ENCODE data around the gene ARMC9.

Gene ARMC9, protein sequence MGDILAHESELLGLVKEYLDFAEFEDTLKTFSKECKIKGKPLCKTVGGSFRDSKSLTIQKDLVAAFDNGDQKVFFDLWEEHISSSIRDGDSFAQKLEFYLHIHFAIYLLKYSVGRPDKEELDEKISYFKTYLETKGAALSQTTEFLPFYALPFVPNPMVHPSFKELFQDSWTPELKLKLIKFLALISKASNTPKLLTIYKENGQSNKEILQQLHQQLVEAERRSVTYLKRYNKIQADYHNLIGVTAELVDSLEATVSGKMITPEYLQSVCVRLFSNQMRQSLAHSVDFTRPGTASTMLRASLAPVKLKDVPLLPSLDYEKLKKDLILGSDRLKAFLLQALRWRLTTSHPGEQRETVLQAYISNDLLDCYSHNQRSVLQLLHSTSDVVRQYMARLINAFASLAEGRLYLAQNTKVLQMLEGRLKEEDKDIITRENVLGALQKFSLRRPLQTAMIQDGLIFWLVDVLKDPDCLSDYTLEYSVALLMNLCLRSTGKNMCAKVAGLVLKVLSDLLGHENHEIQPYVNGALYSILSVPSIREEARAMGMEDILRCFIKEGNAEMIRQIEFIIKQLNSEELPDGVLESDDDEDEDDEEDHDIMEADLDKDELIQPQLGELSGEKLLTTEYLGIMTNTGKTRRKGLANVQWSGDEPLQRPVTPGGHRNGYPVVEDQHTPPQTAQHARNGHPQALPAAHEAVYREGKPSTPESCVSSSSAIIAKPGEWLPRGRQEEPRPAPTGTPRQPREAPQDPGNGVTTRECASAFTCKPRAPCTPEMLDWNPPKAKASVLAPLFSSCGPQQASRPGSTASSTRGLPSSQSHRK

DNA sequence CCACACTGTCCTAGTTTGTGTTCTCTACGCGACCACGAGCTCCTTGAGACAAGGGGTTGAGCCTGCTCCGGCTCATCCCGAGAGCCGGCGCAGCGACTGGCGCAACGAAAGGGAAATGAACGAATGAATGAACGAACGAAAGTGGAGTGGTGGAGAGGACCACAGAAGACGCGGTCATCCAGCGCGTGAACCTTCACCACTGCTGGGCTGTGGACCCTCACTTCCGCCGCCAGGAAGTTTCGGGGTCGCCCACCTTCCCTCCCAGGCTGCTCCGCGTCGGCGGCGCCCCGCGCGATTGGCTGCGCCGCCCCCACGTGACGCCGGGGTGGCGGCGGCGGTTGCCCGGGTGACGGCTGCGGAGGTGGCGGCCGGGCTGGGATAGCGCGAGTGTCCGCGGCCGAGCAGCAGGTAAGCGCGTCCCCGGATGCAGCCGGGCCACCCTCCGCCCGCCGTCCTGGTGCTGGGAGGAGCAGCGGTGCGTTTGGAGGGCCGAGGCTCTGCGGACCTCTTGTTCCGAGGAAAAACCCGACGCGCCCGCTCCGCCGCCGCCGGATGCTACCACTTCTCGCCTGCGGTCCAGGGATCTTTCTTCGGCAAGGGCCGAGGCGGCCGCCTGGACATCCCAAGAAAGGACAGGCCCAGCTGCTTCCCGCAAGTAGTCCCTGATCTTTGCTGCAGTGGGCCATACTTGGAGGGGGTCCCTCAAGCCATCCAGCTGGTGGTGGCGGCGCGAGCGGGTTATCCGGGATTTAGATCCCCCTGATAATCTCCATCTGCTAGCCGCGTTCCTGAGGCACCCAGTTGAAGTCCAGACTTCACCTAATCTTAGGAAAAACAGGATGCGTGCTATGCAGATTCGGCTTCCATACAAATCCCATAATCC, at the start of gene ARMC9:
ARMC9 (plus strand) TSS at position 341 of the 883 bp plus-strand sequence. CDS start 7,608 bp downstream, outside the sequence.
- ATAC-seq: peak; percentile 94
- no peaks in the 10 kb centered on the region for H3K9me3 Mint-ChIP-seq

DNA sequence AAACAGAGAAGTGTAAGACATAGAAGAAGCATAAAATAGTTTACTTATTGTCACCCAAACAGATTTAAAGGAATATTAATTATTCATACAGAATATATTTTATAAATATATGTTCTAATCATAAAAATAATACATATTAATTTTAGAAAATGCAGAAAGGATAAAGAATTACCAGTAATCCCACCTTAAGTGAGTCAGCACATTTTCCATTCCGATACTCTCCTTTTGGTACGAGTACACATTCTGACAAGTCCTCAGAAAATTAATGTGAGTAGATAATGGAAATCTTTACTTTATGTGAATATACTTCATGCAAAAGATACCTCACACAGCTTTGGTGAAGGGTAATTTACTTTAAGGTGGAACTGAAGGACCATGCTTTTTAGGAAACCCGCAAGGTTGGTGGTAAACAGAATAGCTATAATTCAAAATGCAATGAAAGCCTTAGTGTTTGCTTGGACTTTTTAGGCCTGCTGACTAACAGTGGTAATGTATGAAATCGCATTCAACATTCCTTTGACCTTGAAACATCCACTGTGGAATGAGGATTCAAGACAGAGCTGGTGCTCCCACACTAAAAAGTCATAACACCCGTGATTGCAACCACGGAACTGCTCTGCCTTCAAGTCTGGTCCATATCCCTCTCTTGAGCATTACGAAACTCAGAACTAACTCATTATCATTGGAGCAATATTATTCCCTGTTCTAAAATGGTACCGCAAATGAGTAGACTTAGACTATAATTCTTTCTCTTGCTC, 45.5 kb upstream of the ARMC9 start:
- Mint-ChIP-seq H3K36me3 (peaks cover 95% of the 10 kb centered on the region), H3K4me3 (no peak overlapping the region), H3K27ac (no peak overlapping the region), H3K4me1 (no peaks in the 10 kb centered on the region), H3K9me3 (no peaks in the 10 kb centered on the region)
- no peak for ATAC-seq
- no peak for DNase-seq (ENCODE audit: low spot score in 2 of 2)

More for the DNA sequence above, at the start of gene ARMC9:
- peaks cover 24% of the 10 kb centered on the region for H3K4me1 Mint-ChIP-seq
- H3K36me3 Mint-ChIP-seq: no peaks in the 10 kb centered on the region
- peak within 1 kb of the TSS; percentile 80 for H3K4me3 Mint-ChIP-seq
- peak within 1 kb of the TSS; percentile 81 for H3K27ac Mint-ChIP-seq
- peak; percentile 77 to 89 for DNase-seq (ENCODE audit: low spot score in 2 of 2)

DNA sequence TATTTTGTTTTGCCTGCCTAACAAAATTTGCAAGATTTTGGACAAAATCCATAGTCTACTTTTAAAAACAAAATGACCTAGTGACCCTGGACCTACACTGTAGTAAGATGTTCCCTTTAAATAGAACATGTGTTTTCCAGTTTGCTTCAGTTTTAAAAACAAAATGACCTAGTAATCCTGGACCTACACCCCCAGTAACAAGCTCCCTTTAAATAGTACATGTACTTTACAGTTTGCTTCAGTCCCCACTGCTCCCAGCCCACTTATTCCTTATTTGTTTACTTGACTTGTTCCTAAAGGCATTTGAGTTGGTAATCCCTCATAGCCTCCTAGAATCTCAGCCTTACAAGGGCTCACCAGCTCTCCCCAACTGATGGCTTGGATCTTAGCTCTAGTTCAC, 39.1 kb upstream of the ARMC9 start:
- Mint-ChIP-seq H3K27ac (peak overlapping the region; percentile 17), H3K4me1 (peaks cover 14% of the 10 kb centered on the region), H3K9me3 (no peaks in the 10 kb centered on the region), H3K36me3 (peaks cover 91% of the 10 kb centered on the region), H3K4me3 (no peak overlapping the region)
- no peak for DNase-seq (ENCODE audit: low spot score in 2 of 2)
- ATAC-seq: no peak

DNA sequence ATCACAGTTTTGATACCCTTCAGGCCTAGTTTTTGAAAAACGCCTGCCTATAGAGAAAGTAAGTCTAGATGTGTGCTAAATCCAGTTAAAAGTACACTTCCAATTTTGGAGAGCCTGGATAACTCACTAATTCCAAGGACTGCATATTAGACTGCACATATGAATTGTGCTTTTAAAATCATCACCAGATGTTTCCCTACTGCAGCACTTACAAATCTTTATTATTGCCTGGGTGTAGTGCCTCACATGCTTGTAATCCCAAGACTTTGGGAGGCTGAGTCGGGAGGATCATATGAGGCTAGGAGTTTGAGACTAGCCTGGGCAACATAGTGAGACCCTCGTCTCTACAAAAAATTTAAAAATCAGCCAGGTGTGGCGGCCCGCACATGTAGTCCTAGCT, 37.7 kb upstream of the ARMC9 start:
- Mint-ChIP-seq H3K4me3 (no peak overlapping the region), H3K36me3 (peaks cover 92% of the 10 kb centered on the region), H3K27ac (no peak overlapping the region), H3K4me1 (peaks cover 14% of the 10 kb centered on the region), H3K9me3 (no peaks in the 10 kb centered on the region)
- ATAC-seq: no peak
- no peak for DNase-seq (ENCODE audit: low spot score in 2 of 2)

DNA sequence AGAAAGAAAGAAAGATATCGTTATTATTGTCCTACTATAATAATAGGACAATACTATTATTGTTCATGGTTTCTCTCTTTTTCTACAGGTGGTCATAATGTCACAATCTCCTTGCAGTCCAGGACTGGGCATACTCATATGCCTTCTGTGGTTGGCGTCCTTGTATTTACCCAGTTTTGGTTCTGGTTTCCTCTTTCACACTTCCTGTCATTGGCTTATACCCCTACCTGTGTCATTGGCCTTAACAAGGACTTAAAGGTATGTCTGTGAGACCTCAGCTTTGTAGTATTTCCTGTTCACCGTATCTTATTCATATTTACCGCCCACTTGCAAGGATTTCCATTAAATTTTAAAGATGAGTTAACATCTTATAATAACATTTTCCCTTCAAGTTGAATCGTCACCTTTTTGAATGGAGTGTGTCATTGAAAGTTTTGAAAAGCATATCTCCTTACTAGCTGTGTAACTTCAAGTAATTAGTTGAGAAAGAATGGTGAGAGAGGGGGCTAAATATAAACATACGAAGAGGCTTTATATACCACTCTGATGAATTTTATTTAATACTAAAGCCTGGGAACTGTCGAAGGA, 37.1 kb upstream of the ARMC9 start:
- ATAC-seq (peak; percentile 90), DNase-seq (ENCODE audit: low spot score in 2 of 2) (no peak)
- peaks cover 92% of the 10 kb centered on the region for H3K36me3 Mint-ChIP-seq
- H3K9me3 Mint-ChIP-seq: no peaks in the 10 kb centered on the region
- no peak overlapping the region for H3K4me3 Mint-ChIP-seq
- H3K27ac Mint-ChIP-seq: peak overlapping the region; percentile 81
- H3K4me1 Mint-ChIP-seq: peaks cover 14% of the 10 kb centered on the region

DNA sequence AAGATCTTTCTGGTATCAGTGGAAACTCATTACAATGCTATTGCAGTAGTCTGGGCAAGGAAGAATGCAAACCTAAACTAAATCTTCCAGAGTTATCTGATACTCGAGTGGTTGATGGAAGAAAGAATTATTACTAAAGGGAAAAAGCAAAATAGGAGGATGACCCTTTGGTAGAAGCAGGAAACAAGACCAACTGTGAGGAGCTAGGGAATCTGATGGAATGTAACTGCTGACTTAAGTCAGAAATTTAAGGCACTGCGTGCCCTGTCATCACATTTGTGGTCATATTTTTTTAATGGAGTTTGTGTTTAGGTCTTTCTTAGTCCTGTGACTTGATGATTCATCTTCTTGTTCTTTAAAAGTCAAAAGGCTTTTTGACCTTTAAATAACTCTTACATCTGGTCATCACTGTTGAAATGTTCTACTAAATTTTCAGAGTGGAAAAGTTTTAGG, 36.5 kb upstream of the ARMC9 start:
- Mint-ChIP-seq H3K9me3 (no peaks in the 10 kb centered on the region), H3K36me3 (peaks cover 92% of the 10 kb centered on the region), H3K27ac (peak overlapping the region; percentile 81), H3K4me1 (peaks cover 19% of the 10 kb centered on the region), H3K4me3 (no peak overlapping the region)
- ATAC-seq: no peak
- no peak for DNase-seq (ENCODE audit: low spot score in 2 of 2)

DNA sequence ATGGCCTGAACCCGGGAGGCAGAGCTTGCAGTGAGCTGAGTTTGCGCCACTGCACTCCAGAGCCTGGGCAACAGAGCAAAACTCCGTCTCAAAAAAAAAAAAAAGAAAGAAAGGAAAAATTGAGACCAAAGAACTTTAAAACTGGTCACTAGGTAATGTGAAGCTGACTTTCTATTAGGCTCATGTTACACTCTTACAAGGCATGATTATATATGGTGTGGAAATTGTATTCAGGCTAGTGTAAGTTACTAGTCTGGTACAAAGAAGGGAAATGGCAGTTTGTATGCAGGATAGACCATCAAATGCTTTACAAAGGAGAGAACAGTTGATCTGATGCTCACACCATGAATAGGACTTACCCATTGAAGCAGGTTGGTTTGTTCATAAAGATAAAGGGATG, 35.4 kb upstream of the ARMC9 start:
- Mint-ChIP-seq H3K27ac (peak overlapping the region; percentile 52), H3K4me1 (peaks cover 31% of the 10 kb centered on the region), H3K36me3 (peaks cover 92% of the 10 kb centered on the region), H3K9me3 (no peaks in the 10 kb centered on the region), H3K4me3 (no peak overlapping the region)
- DNase-seq (ENCODE audit: low spot score in 2 of 2): no peak
- no peak for ATAC-seq

DNA sequence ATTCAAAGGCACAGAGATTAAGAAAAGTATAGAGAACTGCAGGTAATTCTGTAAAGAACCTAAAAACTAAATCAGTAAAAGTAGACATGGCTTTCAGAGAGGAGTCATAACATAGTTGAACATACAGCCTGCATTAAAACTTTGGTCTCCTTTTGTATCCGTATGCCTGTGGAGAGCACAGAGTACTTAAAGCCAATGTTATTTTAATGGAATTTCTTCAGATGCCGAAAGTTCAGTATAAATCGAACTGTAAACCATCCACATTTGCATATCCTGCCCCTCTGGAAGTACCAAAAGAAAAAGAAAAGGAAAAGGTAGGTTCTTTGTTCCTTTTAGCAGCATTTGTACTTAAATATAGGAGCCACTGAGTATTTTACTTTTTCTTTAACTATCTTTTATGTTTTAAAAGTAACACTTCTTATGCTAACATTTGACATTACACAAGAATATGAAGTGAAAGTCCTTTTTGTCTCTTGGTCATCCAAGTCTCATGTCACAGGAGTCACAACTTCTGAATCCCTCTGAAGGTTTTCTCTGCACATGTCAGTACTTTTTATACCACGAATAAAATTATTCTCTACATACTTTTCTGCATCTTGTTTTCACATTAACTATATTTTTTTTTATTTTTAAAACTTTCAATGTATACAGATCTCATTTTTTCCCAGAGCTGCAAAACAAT, 34.9 kb upstream of the ARMC9 start:
- Mint-ChIP-seq H3K36me3 (peaks cover 93% of the 10 kb centered on the region), H3K4me1 (peaks cover 36% of the 10 kb centered on the region), H3K9me3 (no peaks in the 10 kb centered on the region), H3K27ac (no peak overlapping the region), H3K4me3 (no peak overlapping the region)
- ATAC-seq: no peak
- DNase-seq (ENCODE audit: low spot score in 2 of 2): no peak

DNA sequence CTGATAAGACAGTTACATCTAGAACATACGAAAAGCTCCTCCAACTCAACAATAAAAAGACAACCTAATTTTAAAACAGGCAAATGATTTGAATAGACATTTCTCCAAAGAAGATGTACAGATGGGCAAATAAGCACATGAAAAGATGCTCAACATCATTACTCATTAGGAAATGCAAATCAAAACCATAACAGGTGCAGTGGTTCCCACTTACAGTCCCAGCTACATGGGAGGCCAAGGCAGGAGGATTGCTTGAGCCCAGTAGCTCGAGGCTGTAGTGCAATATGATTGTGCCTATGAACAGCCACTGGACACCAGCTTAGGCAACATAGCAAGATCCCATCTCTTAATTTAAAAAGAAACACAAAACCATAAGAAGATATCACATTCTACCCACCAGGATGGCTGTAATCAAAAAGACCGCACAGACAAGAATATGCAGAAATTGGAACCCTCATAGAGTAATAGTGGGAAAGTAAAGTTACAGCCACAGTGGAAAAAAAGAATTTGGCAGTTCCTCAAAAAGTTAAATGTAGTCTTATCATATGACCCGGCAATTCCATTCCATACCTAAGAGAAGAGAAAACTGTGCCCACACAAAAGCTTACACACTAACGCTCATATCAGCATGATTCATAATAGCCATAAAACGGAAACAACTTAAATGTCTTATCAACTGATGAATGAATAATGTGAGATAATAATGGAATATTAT, 30.5 kb upstream of the ARMC9 start:
- DNase-seq (ENCODE audit: low spot score in 2 of 2) (no peak), ATAC-seq (peak; percentile 48)
- Mint-ChIP-seq H3K9me3 (no peaks in the 10 kb centered on the region), H3K27ac (peak overlapping the region; percentile 0), H3K4me1 (peaks cover 22% of the 10 kb centered on the region), H3K4me3 (no peak overlapping the region), H3K36me3 (peaks cover 100% of the 10 kb centered on the region)

DNA sequence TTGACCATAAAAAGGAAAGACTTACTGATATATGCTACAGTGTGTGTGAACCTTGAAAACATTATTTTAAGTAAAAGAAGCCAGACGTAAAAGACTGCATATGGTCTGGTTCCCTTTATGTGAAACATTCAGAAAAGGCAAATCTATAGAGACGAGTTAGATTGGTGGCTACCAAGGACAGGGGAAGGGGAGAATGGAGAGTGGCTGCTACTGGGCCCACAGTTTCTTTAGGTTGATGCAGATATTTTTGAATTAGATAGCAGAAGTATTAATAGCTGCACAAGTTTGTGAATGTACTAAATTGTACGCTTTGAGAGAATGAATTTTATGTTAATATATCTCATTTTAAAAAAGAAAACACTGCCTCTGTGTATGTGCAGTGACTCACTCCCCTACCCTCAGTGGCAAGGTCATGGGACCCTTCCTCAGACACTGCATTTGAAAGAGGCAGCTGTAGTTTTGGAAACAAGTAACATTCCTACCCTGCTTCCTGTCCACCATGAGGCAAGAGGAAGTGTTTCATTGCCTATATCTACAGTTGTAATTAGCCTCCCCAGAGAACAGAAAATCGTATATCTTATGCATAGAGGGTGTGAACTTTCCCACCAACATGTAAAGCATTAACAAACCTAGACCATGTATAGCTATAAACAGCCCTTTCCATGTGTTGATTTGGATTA, 29.8 kb upstream of the ARMC9 start:
- no peak for DNase-seq (ENCODE audit: low spot score in 2 of 2)
- ATAC-seq: no peak
- peaks cover 22% of the 10 kb centered on the region for H3K4me1 Mint-ChIP-seq
- H3K9me3 Mint-ChIP-seq: no peaks in the 10 kb centered on the region
- H3K27ac Mint-ChIP-seq: peak overlapping the region; percentile 0
- no peak overlapping the region for H3K4me3 Mint-ChIP-seq
- H3K36me3 Mint-ChIP-seq: peaks cover 99% of the 10 kb centered on the region

DNA sequence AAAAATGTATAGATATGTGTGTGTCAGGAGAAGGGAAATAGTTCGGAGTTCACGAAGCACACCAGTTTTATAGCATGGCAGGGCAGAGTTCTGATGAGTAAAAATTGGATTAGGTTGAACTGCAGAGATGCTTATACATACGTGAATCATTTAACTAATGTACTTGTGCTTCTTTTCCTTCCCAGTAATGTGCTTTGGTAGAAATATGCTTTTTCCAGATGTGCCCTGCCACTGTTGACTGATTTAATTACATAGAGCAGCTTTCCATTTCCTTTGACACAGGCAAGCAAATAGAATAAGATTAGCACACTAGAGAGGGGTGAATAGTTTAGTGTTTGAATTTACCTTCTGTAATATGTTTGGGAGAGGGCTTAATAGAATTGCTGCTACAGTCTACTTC, 28.9 kb upstream of the ARMC9 start:
- Mint-ChIP-seq H3K27ac (peak overlapping the region; percentile 76), H3K4me1 (peaks cover 22% of the 10 kb centered on the region), H3K4me3 (no peak overlapping the region), H3K9me3 (no peaks in the 10 kb centered on the region), H3K36me3 (peaks cover 99% of the 10 kb centered on the region)
- DNase-seq (ENCODE audit: low spot score in 2 of 2): no peak
- ATAC-seq: no peak

DNA sequence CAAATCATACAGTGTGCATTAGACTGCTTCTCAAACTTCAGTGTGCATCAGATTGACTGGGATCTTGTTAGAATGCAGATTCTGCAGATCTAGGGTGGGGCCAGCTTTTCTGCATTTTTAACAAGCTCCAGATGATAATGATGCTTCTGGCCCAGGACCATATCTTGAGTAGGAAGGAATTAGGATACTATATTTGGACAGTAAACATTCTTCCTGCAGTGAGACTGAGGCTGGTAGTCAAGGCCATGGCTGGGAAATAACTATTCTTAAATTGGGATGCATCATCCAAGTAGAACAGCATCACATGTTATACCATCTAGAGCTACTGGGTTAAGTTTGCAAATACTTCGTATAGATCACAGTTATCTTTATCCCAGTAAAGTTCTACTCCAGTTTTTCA, 28.4 kb upstream of the ARMC9 start:
- peaks cover 99% of the 10 kb centered on the region for H3K36me3 Mint-ChIP-seq
- peaks cover 22% of the 10 kb centered on the region for H3K4me1 Mint-ChIP-seq
- no peak overlapping the region for H3K4me3 Mint-ChIP-seq
- DNase-seq (ENCODE audit: low spot score in 2 of 2) (no peak), ATAC-seq (no peak)
- no peaks in the 10 kb centered on the region for H3K9me3 Mint-ChIP-seq
- peak overlapping the region; percentile 76 for H3K27ac Mint-ChIP-seq

DNA sequence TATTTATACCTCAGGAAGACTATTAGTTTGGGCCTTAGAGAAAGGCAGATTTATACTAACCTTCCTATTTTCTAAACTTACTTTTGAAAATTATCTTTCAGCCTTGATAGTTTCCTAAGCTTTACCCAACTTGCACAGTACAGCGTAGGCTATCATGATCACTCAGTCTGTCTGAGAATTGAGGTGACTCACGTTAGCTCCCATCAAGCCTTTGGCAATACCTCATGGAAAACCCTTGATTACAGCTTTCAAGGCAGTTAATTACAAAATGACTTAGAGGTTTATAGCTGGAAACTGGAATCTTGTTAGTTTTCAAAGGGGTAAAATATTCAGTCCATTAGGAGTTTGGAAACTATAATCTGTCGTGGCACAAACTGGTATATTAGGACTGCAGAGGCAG, 26.4 kb upstream of the ARMC9 start:
- no peak overlapping the region for H3K27ac Mint-ChIP-seq
- ATAC-seq: no peak
- H3K9me3 Mint-ChIP-seq: no peaks in the 10 kb centered on the region
- no peak for DNase-seq (ENCODE audit: low spot score in 2 of 2)
- peaks cover 93% of the 10 kb centered on the region for H3K36me3 Mint-ChIP-seq
- peaks cover 18% of the 10 kb centered on the region for H3K4me1 Mint-ChIP-seq
- no peak overlapping the region for H3K4me3 Mint-ChIP-seq

Data from stimulated activated effector memory CD8-positive, alpha-beta T cell treated with anti-CD3 and anti-CD28 coated beads, Interleukin-12 subunit alpha, Interleukin-12 subunit beta, amount 100 ng/mL, for 72 hours (primary cell).